ENCODE measurements around the gene APOC1. TPM values are rescaled to one million over a fixed set of nuclear protein-coding genes. Genes with fewer than 3 reads are reported as not detected.
"Not testable (repeated sequence)": the region's sequence is repeated elsewhere in the genome, so short reads cannot be mapped to it uniquely, and the experiment has no call there.

Gene APOC1
- total RNA-seq, 1 experiment from 2014 or later, result 86.5 TPM

DNA sequence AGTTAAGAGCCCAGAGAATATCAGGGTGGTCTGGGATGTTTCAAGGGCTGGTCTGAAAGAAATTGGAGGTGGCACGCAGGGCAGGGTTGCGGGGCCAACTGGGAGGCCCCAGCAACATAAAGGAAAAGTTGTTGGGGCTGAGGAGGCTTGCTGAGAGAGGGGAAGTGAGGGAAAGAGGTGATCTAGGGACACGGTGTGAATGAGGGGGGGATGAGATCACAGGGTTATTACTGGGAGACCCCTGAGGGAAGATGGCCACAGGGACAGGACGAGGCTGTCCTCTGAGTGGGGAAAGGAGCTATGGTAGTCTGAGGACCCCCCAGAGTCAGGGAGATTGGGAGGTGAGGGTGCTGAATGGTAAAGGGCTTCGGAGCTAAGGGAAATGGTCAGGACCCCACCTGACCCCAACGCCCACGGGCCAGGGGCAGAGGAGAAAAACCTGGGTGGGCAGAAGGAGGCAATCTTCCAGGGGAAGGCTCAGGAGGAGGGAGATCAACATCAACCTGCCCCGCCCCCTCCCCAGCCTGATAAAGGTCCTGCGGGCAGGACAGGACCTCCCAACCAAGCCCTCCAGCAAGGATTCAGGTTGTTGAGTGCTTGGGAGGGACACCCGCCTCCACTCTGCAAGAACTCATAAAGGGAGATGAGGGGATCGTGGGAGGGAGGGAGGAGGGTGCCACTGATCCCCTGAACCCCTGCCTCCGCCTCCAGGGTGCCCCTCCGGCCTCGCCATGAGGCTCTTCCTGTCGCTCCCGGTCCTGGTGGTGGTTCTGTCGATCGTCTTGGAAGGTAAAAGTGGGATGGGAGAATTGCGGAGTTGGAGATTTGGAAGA is 12.1 kb downstream of the APOC1 start:
- ChIA-PET POLR2A (interaction anchor here (1.0 kb wide), 1 partner anchor 11 kb away, joined by 6 read pairs; no protein-coding TSS in a partner anchor), CTCF (interaction anchor here (0.6 to 1.5 kb wide), 6 partner anchors 11 to 325 kb away, joined by 3 to 5 read pairs (median 3); partner anchors contain the start of gene APOE)
- H3K4me1 Mint-ChIP-seq, result peaks cover 17% of the 10 kb centered on the region
- H3K4me3 Mint-ChIP-seq, result peak overlapping the region; percentile 75
- TF ChIP-seq ZNF263 (CRISPR knock-in tag; IDR thresholded peaks at IDR 0.05; ENCODE audit: low read depth), result 0 out of 2 replicates have a peak, but pooled peaks have one; percentile 18
- H3K27me3 Mint-ChIP-seq (ENCODE audit: low read depth), result peaks cover 35% of the 10 kb centered on the region
- not testable (repeated sequence) for H3K36me3 Mint-ChIP-seq; DNase-seq (ENCODE audit: low spot score); H3K9me3 Mint-ChIP-seq
- peak; percentile 43 for ATAC-seq
- H3K27ac Mint-ChIP-seq, result peak overlapping the region; percentile 89; the same call in 1 of the 2 replicates

GRCh38 chr19:44927746-44928145 is 13.3 kb downstream of the APOC1 start:
- POLR2A ChIA-PET, result no interaction called here

GRCh38 chr19:44930088-44930487 is 15.7 kb downstream of the APOC1 start:
- no peak overlapping the region for H3K27ac Mint-ChIP-seq
- no peak for ATAC-seq
- H3K4me3 Mint-ChIP-seq, result no peak overlapping the region
- no peak for DNase-seq (ENCODE audit: low spot score)
- no peaks in the 10 kb centered on the region for H3K9me3 Mint-ChIP-seq
- TF ChIP-seq ARID4B (CRISPR knock-in tag; IDR thresholded peaks at IDR 0.05; ENCODE audit: borderline replicate concordance) (no peak), NR1H2 (CRISPR knock-in tag; IDR thresholded peaks at IDR 0.05) (no peak)
- TF ChIP-seq, protein P1, sequence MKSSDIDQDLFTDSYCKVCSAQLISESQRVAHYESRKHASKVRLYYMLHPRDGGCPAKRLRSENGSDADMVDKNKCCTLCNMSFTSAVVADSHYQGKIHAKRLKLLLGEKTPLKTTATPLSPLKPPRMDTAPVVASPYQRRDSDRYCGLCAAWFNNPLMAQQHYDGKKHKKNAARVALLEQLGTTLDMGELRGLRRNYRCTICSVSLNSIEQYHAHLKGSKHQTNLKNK (CRISPR knock-in tag; IDR thresholded peaks at IDR 0.05), result no peak
- peaks cover 16% of the 10 kb centered on the region for H3K4me1 Mint-ChIP-seq
- ChIA-PET POLR2A (no interaction called here), CTCF (no interaction called here)
- H3K36me3 Mint-ChIP-seq, result no peaks in the 10 kb centered on the region
- H3K27me3 Mint-ChIP-seq (ENCODE audit: low read depth), result peaks cover 28% of the 10 kb centered on the region

More at GRCh38 chr19:44927746-44928145, 13.3 kb downstream of the APOC1 start:
- no peak overlapping the region for H3K27ac Mint-ChIP-seq
- peaks cover 17% of the 10 kb centered on the region for H3K4me1 Mint-ChIP-seq
- no peaks in the 10 kb centered on the region for H3K9me3 Mint-ChIP-seq
- H3K36me3 Mint-ChIP-seq, result no peaks in the 10 kb centered on the region; the same call in 1 of the 2 replicates
- H3K27me3 Mint-ChIP-seq (ENCODE audit: low read depth), result peaks cover 32% of the 10 kb centered on the region
- TF ChIP-seq ELF4 (CRISPR knock-in tag; IDR thresholded peaks at IDR 0.05; ENCODE audit: low read depth), result no peak
- no peak for TF ChIP-seq E2F5 (CRISPR knock-in tag; IDR thresholded peaks at IDR 0.05)
- TF ChIP-seq ZNF425 (CRISPR knock-in tag; conservative IDR thresholded peaks at IDR 0.05), result no peak
- no peak for TF ChIP-seq OVOL2 (CRISPR knock-in tag; IDR thresholded peaks at IDR 0.05; ENCODE audit: borderline replicate concordance)
- TF ChIP-seq, protein P2, sequence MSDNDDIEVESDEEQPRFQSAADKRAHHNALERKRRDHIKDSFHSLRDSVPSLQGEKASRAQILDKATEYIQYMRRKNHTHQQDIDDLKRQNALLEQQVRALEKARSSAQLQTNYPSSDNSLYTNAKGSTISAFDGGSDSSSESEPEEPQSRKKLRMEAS (CRISPR knock-in tag; IDR thresholded peaks at IDR 0.05), result no peak
- no peak for TF ChIP-seq MYBL2 (CRISPR knock-in tag; IDR thresholded peaks at IDR 0.05)
- H3K4me3 Mint-ChIP-seq, result no peak overlapping the region
- ATAC-seq, result no peak
- CTCF ChIA-PET, result no interaction called here
- no peak for DNase-seq (ENCODE audit: low spot score)
